GM21619 (cell line): ENCODE measurements around the gene UBAC2.

Experiments
- ATAC-seq: cut with Tn5 transposase; IDR thresholded peaks from one replicate; pipeline ENCODE4 v1.9.1; 2021; ENCODE audit not compliant: unreplicated experiment

Gene UBAC2

DNA sequence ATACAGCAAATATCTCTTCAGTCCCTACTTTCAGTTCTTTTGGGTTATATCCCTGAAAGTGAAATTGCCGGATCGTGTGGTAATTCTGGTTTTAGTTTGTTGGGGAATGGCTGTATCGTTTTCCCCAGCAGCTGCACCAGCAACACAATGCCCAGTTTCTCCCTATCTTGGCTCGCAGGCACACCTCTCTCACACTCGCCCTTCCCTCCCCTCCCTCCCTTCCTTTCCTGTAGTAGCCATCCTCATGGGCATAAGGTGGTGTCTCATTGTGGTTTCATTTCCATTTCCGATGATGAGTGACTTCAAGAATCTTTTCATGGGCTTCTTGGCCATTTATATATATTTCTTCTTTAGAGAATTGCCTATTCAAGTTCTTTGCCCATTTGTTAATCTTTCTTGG, 66.2 kb downstream of the UBAC2 start:
- ATAC-seq = no peak

DNA sequence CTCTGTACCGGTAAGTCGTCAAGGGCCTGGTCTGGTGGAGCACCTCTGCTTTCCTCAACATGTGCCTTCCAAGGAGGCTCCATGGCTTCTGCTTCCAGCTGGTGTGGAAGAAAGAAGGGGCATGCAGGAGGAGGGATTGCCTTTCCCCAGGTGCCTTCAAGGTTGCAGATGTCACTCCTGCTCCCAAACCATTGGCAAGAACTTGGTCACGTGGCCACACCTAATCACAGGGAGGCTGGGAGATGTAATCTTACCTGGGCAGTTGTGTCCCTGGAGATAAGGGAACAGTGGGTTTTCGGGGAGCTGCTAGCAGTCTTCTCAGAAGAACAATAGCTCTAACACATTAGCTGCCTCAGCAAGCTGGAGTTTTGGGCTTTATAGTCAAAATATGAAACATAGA, 67.3 kb downstream of the UBAC2 start:
- ATAC-seq = no peak

DNA sequence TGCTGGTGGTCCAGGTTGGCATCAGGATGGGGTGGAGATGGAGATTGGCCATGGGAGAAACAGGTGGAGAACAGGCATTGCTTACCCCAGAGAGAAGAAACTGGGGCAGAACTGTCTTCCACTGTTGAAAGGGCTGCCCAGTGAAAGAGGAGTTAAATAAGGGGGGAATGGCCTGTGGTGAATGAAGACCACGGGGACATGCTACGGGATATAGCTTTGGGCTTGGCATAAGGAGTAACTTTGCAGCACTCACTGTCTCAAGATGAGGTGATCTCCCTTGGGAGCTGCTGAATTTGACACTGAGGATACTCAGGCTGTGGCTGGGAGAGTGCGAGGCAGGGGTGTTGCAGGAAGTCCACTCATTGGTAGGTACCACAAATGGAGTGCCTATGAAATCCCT, 68.2 kb downstream of the UBAC2 start:
- no peak for ATAC-seq

DNA sequence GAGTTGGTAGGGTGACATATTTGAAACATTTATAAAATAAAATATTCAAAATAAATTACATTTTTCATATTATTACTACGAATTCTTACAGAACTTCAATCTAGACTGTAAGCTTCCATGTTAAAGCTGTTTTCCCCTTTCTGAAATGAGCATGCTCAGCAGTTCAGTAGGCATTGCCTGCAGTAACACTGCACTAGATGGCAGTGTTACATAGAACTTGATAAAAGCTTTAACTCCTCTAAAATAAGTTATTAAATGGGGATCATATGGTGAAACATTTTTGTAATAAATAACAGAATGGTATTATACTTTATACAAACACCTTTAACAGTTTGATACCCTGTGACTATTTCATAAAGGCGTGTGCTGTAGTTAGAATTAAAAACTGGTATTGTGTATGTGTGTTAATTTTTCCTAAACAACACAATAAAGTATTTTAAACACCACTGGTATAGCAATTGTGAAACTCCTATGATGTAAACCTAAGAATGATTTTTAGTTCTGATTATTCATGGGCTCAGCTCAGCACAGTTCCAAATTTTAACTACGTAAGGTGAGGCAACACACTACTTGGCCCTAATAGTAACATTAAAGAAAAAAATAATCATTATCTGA, 69.1 kb downstream of the UBAC2 start:
- ATAC-seq = peak; percentile 71

DNA sequence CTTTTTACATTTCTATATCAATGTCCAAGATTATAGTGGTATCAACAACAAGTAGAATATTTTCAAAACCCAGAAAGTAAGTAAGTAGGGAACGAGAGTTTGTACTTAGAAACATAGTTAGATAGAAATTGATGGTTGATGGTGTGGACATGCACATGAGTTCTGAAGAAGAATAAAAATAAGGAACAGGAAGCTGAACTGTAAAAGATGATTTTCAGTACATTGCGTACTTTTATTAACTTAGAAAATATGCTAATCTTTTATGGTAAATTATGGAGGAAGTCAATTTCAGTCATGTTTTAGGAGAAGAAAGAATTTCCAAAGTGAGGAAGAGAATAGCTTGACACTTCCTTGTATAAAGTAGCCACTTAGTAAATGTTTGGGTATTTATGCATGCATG, 69.9 kb downstream of the UBAC2 start:
- no peak for ATAC-seq

DNA sequence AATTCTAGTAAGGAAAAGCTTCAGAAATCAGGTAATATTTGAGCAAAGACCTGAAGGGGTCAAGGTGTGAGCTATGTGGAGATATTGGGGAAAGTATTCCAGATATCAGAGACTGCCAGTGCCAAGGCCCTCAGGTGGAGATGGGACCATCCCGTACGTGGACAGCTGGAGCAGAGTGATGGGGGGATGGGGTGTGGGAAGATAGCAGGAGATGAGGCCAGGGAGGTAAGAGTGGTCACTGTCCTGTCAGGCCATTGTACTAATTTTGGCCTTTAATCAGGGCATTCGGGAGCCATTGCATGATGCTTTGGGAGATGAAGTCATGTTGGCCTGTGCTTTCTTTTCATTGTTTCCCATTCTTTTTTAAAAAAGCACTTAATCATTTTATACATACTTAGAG, 70.6 kb downstream of the UBAC2 start:
- ATAC-seq = no peak

DNA sequence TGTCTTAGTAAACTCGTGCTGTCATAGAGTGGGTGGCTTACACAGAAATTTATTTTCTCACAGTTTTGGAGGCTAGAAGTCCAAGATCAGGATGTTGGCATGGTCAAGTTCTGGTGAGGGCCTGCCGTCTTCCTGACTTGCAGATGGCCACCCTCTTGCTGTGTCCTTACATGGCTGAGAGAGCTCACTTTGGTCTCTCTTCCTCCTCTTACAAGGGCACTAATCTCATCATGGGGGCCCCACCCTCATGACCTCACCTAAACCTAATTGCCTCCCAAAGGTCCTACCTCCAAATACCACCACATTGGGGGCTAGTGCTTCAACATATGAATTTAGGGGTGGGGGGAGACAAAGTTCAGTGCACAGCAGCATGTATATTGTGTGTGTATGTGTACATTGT, 71.8 kb downstream of the UBAC2 start:
- ATAC-seq = no peak

DNA sequence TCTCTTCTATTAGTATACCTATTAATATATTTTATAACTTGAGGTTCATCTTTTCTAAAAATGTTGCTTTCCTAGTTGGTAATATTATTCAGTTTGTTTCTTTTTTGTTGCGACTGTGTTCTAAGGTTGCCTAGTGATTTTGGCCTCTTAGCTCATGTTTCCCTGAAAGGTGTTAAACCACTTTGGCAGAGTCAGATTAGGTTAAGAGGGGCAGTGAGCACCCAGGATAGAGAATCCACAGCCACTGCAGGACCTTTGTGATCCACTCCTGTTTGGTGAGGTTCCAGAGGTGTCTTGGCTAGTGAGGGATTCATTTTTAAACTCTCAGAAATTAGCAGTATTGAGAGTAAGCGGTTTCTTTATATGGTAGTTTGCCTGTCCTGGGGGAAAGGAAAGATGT, 72.5 kb downstream of the UBAC2 start:
- ATAC-seq = no peak

DNA sequence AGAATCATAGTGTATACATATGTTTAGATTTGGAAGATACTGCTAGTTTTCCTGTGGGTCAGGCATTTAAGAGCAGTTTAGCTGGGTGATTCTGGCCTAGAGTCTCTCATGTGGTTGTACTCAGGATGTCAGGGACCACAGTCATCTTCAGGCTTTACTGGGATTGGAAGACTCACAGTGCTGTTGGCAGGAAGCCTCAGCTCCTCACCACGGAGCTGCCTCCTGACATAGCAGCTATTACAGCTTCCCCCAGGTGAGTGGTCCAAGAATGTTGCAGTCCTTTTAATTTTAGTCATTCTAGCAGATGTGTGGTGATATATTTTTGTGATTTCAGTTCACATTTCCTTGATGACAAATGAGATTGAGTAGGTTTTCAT, 74.4 kb downstream of the UBAC2 start:
- no peak for ATAC-seq

DNA sequence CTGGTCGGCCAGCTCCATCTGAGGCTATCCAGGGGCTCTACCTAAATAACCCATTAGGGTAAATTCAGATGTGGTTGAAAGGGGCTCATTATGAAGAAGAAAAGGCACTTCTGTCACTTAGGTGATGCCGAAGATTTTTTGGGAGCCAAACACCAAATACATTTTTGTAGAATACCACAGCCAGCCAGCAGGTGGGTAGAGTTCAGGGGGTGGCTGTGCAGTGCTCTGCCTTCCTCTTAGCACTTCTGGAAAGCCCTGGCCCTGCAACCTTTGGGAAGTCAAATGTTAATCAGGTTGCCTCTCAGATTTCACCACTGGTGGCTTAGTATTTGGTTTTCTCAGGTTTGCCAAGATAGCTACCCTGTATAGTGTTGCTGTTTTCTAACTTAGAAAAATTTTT, 76.1 kb downstream of the UBAC2 start:
- no peak for ATAC-seq

DNA sequence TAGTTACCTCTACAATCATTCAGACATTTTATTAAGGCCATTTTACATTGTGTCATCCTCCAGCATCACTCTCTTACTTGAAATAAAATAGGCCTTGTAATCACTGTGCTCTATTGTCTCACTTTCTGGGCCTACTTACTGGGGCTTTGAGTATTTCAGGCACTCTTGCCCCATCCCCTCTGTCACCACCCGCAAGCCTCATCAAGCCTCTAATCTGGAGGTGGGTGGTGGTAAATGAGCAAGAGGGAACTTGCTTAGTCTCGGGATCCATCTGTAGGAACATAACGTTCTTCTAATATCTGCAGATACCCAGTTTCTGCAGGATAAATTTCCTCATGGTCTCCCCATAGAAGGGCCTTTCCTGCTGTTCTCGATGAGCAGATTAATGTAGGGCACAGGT, 77.0 kb downstream of the UBAC2 start:
- no peak for ATAC-seq

DNA sequence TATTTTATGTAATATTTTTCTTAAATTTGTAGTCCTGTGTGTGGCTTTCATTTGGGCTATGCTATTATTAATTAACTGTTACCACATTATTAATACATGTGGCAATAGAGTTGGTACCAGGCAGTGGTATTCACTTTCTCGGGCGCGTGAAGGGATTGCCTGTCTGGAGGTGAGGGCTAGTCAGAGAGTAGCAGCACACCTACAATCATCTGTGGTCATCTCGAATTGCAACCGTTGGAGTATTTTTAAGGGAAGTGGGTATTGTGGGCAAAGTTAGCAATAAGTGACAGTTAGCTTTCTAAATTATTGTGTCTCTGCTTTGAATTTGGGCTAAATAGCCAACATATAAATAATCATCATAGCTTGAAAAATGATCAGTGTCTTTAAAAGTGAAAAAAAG, 77.5 kb downstream of the UBAC2 start:
- ATAC-seq = no peak

DNA sequence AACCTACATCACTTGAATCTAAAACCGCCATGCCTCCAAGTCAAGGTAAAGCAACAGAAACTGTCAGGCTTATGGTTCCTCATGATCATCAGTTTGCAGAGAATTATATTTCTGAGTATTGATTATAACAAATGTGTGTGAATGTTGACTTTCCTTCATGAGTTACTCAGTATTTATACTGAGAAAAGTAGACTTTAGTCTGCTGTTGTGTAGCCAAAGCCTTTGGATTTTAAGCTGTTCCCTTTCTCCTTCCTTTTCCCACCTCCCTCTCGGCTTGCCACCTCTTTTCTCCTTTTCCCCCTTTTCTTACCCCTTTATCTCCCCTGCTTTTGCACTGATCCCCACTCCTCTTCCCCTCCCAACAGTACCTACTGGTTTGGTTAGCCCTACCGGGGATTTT, 78.2 kb downstream of the UBAC2 start:
- ATAC-seq = no peak

DNA sequence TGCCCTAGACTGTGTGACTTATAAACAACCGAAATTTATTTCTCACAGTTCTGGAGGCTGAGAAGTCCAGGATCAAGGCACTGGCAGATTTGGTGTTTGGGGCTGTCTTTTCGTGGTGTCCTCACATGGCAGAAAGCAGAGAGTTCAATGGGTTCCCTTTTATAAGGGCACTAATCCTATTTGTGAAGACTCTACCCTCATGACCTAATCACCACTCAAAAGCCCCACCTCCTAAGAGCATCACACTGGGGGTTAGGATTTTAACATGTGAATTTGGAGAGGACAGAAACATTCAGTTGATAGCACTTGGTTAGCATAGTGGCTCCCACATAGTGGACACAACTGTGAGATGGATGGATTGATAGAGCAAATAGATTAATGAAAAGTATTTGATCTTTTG, 79.0 kb downstream of the UBAC2 start:
- ATAC-seq = no peak

DNA sequence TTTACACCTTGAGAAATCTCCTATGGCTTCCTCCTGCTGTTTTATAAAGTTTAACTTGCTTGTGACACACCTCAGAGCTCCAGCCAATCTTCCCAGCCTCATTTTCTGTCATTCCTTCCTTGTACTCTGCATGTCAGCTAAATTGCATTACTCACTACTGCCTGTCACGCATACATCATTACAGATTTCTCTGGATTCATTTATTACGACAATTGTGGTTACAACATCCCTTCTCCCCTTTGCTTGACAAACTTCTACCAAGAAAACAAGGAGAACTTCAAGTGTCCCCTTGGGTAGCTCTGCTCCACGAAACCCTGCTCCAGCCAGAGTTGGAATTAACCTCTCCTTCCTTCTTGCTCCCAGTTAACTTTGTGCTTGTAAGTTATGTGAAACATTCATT, 79.5 kb downstream of the UBAC2 start:
- no peak for ATAC-seq

DNA sequence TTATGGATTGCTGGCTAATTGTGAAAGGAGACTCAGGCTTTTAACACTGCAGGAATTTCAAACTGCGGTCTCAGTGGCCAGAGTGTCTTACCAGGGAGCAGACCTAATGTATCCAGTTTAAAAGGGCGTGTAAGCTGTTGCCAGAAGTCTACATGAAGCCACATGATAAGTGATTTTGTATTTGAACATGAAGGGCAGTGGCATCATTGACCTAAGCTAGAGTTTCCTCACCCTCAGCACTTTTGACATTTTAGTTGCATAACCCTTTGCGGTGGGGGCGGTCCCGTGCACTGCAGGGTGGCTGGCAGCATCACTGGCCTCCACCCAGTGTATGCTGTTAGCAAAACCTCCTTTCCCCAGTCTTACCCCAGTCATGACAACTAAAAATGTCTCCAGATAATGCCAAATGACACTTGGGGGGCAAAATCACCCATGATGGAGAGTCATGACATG, 81.2 kb downstream of the UBAC2 start:
- peak; percentile 67 for ATAC-seq

DNA sequence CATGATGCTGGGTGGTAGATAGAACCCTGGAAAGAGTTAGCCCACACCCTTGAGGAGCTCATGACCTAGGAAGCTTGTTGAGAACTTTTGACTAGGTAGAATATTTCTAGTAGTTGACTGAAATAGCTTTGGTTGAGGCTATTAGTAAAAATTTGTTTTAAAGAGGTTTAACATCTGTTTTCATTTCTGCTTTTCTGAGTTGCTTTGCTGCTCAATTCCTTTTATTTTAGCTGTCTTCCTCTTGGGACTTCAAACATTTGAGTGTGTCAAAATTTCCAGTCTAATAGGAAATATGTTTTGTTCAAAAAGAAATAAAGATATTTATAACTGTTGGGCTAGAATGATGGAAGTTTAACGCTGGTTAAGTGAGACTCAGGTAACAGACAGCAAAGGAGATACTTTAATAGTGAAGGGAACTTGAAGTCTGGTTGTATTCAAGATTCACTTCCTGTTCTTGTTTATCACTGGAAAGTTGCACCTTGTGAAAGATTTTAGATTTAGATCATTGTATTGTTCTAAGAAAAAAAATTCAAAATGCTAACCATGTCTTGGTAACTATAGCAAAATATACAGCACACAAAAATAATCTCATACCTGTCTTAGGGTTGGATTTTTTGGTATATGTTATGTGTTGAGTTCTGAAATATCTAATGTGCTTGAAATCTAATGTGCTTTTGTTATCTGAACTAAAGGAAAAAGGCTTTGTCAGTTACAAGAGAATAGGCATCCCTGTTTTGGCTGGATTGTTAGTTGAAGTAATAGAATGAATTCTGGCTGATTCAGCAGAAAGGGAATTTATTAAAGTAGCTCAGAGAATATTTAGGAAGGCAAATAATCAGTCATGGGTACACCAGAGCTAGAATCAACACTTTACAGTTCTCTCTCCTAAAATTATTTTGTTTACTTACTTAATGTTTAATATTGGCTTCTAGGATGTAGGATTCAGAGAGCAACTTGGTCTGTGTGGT, 81.9 kb downstream of the UBAC2 start:
- peak; percentile 63 for ATAC-seq

DNA sequence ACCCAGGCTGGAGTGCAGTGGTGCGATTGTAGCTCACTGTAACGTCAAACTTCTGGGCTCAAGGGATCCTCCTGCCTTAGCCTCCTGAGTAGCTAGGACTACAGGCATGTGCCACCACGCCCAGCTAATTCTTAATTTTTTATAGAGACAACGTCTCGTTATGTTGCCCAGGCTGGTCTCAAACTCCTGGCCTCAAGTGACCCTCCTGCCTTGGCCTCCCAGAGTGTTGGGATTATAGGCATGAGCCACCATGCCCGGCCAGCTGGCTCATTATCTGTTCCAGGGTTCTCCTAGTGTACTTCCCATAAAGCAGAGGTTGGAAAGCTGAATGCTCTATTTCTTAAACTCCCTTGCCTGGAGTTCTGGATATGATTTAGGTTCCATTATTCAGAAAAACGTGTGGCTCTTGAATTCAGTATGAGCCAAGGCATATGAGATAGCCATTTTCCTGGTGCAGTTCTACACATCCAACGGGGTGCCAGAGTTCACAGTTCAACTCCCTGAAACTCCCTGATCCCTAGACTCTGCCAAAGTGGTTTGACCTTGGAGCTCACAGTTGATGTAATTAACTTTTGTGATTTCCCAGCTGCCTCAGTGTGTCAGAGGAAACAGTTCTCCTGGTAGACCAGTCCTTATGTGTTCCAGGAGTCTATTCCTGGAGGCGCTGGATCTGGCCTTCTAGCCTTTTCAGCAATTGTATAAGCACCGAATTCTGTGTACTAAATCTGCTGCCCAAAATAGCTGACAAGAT, 85.0 kb downstream of the UBAC2 start:
- ATAC-seq = no peak

DNA sequence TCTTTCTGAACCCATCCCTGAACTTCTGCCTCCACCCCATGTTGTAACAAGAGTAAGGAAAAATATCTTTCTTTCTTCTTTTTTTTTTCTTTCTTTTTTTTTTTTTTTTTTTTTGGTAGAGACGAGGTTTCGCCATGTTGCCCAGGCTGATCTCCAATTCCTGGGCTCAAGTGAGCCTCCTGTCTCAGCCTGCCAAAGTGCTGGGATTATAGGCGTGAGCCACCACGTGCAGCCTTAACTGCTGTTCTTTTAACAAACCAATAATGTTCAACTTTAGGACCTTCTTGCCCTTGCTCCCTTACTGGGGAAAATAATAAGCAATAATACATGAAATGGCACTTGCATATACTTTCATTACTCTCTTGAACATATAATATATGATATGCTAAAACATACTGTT, 86.9 kb downstream of the UBAC2 start:
- no peak for ATAC-seq

DNA sequence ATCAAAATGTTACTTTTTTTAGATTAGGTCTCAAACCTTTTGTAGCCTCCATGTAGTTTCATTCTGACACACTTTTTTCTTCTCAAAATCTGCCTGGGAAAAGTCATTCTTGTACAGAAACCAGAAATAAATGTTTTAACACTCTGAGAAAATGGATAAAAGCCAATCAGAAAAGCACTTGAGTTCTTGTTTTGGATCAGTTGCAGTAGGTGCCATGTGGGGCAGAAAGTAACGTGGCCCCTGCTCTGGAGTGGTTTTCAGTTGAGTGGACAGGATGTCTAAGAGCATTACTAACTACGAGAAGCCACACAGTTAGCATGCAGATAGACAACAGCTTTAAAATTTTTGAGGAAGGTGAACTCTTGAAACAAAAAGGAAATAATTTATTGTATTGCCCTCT, 87.4 kb downstream of the UBAC2 start:
- ATAC-seq = peak; percentile 84

DNA sequence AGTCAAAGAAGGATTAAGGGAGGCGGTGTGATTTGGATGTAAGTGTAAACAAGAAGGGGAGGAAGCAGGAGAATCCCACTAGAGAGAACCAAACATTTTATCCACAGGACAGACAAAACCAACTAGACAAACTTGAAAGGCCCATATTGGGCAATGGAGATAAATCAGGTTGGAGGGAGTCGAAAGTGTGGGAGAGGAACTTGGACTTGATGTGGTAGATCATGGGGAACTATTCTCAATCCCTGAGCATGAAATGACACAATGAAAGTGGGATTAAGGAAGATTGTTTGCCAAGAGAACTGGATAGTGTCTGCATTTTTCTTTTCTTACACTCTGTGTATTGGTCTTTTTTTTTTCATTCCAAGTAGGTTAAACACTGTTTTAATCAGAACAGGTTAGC, 88.6 kb downstream of the UBAC2 start:
- ATAC-seq = no peak
